HepG2 (cell line): ENCODE measurements around the gene TM4SF5. TPM values are rescaled to one million over a fixed set of nuclear protein-coding genes. Genes with fewer than 3 reads are reported as not detected.
A peak's percentile ranks its signal among the peaks of the same experiment; 100 is the strongest.

ENCODE experiments used
- ATF6 ChIP-seq: sonication (generic); formaldehyde crosslinking; conservative IDR thresholded peaks from 2 replicates; pipeline ENCODE4 v1.4.0; 2020; ENCODE audit warnings: missing genetic modification reagents
- CENPX ChIP-seq: sonication (generic); formaldehyde crosslinking; IDR thresholded peaks from 2 replicates; pipeline ENCODE4 v1.9.0; 2021; ENCODE audit warnings: mild to moderate bottlenecking, missing genetic modification reagents, moderate library complexity
- CHD2 ChIP-seq: IDR thresholded peaks from 2 replicates; pipeline ENCODE4 v1.6.1; 2011; ENCODE audit warnings: low read depth, low read length, improper control_type of control experiment
- KMT2A ChIP-seq: sonication (generic); formaldehyde crosslinking; IDR thresholded peaks from 2 replicates; pipeline ENCODE4 v1.4.0; 2020; ENCODE audit warnings: missing genetic modification reagents
- MXD4 ChIP-seq: IDR thresholded peaks from 2 replicates; pipeline ENCODE4 v1.6.1; 2016; ENCODE audit warnings: mild to moderate bottlenecking, missing biosample characterization, missing genetic modification reagents
- NCOA5 ChIP-seq: sonication (generic); formaldehyde crosslinking; IDR thresholded peaks from 2 replicates; pipeline ENCODE4 v1.4.0; 2020; ENCODE audit warnings: missing genetic modification reagents
- RAD51 ChIP-seq: fragments of 450-650 bp; IDR thresholded peaks from 2 replicates; pipeline ENCODE4 v1.6.1; 2016; ENCODE audit warnings: borderline replicate concordance
- RBM39 ChIP-seq: fragments of 200-400 bp; formaldehyde crosslinking; IDR thresholded peaks from one replicate; pipeline ENCODE4 v1.6.1; 2018; ENCODE audit warnings: antibody characterized with exemption, mild to moderate bottlenecking, low read depth, low read length; ENCODE audit not compliant: poor library complexity, severe bottlenecking
- RXRB ChIP-seq: IDR thresholded peaks from 2 replicates; pipeline ENCODE4 v1.6.1; 2016; ENCODE audit warnings: borderline replicate concordance, missing genetic modification reagents, missing compliant biosample characterization
- TEF ChIP-seq: sonication (generic); formaldehyde crosslinking; IDR thresholded peaks from 2 replicates; pipeline ENCODE4 v1.5.0; 2020; ENCODE audit warnings: missing genetic modification reagents
- YY1 ChIP-seq: IDR thresholded peaks from 2 replicates; pipeline ENCODE4 v1.6.1; 2011; ENCODE audit warnings: low read length, low read depth, moderate library complexity, mild to moderate bottlenecking; ENCODE audit not compliant: insufficient read depth, insufficient replicate concordance
- ZNF326 ChIP-seq: sonication (generic); formaldehyde crosslinking; IDR thresholded peaks from 2 replicates; pipeline ENCODE4 v1.4.0; 2020; ENCODE audit warnings: missing genetic modification reagents, borderline replicate concordance
- ZNF510 ChIP-seq: sonication (generic); formaldehyde crosslinking; IDR thresholded peaks from 2 replicates; pipeline ENCODE4 v1.4.0; 2020; ENCODE audit warnings: low read depth, mild to moderate bottlenecking, missing genetic modification reagents
- ZNF644 ChIP-seq: IDR thresholded peaks from 2 replicates; pipeline ENCODE4 v1.6.1; 2016; ENCODE audit warnings: low read depth
- ZSCAN5A ChIP-seq: sonication (generic); formaldehyde crosslinking; IDR thresholded peaks from 2 replicates; pipeline ENCODE4 v1.8.0; 2022; ENCODE audit warnings: mild to moderate bottlenecking, missing genetic modification reagents, borderline replicate concordance
- polyA plus RNA-seq, 8 experiments: library from polyadenylated mRNA; depleted of rRNA in 3 of 8; stranded (reverse) in 7 of 8; unstranded in 1 of 8; fragments of >200 nt; fragmentation: Illumina TruSeq in 4 of 8; extraction: Trizol in 4 of 8; gene quantifications; 2 replicates each; pipeline versions ENCODE4 v1.2.1 to v1.2.3, GENCODE V29; 2011 to 2016; ENCODE audit warnings: low read depth in 4 of 8, missing spikeins in 1 of 8, mixed read lengths in 1 of 8; ENCODE audit not compliant: insufficient read depth in 1 of 8
- total RNA-seq, 5 experiments: library from RNA; depleted of rRNA; stranded (reverse); fragments of >200 nt; fragmentation: Illumina TruSeq; extraction: Trizol; gene quantifications; 2 replicates each; pipeline ENCODE4 v1.2.3, GENCODE V29; 2016; ENCODE audit warnings: low read depth in 1 of 5
- TF ChIP-seq, protein P1 (sequence below): sonication (generic); formaldehyde crosslinking; IDR thresholded peaks from 2 replicates; pipeline ENCODE4 v1.8.0; 2022; ENCODE audit warnings: mild to moderate bottlenecking, missing genetic modification reagents, moderate library complexity
- TF ChIP-seq, protein P2 (sequence below): sonication (generic); formaldehyde crosslinking; IDR thresholded peaks from 2 replicates; pipeline ENCODE4 v1.4.0; 2020; ENCODE audit warnings: mild to moderate bottlenecking, missing genetic modification reagents
- TF ChIP-seq, protein P3 (sequence below): sonication (generic); formaldehyde crosslinking; IDR thresholded peaks from 2 replicates; pipeline ENCODE4 v1.4.0; 2020; ENCODE audit warnings: missing genetic modification reagents

The TM4SF5 gene
- total and polyA plus RNA-seq, 2 of the 13 experiments (the other 11 are each of a cell fraction or from before 2014, with no cell fraction given) = 30.1 to 126 TPM

DNA sequence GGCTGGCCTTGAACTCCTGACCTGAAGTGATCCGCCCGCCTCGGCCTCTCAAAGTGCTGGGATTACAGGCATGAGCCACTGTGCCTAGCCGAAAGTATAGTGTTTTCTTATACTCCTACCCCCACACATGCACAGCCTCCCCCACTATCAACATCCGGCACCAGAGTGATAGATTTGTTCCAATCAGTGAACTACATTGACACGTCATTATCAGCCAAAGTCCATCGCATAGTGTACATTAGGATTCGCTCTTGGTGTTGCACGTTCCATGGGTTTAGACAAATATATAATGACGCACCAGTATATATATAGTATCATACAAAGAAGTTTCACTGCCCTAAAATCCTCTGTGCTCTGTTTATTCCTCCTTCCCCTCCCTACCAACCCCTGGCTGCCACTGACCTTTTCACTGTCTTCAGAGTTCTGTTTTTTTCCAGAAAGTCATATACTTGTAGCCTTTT, 11.9 kb upstream of the TM4SF5 start (continued):
- TF ChIP-seq, protein P1, sequence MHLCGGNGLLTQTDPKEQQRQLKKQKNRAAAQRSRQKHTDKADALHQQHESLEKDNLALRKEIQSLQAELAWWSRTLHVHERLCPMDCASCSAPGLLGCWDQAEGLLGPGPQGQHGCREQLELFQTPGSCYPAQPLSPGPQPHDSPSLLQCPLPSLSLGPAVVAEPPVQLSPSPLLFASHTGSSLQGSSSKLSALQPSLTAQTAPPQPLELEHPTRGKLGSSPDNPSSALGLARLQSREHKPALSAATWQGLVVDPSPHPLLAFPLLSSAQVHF = peak; percentile 72; the same call in 1 of the 2 replicates
- TF ChIP-seq ZSCAN5A (CRISPR knock-in tag) = no peak; the same call in 1 of the 2 replicates
- TF ChIP-seq, protein P2, sequence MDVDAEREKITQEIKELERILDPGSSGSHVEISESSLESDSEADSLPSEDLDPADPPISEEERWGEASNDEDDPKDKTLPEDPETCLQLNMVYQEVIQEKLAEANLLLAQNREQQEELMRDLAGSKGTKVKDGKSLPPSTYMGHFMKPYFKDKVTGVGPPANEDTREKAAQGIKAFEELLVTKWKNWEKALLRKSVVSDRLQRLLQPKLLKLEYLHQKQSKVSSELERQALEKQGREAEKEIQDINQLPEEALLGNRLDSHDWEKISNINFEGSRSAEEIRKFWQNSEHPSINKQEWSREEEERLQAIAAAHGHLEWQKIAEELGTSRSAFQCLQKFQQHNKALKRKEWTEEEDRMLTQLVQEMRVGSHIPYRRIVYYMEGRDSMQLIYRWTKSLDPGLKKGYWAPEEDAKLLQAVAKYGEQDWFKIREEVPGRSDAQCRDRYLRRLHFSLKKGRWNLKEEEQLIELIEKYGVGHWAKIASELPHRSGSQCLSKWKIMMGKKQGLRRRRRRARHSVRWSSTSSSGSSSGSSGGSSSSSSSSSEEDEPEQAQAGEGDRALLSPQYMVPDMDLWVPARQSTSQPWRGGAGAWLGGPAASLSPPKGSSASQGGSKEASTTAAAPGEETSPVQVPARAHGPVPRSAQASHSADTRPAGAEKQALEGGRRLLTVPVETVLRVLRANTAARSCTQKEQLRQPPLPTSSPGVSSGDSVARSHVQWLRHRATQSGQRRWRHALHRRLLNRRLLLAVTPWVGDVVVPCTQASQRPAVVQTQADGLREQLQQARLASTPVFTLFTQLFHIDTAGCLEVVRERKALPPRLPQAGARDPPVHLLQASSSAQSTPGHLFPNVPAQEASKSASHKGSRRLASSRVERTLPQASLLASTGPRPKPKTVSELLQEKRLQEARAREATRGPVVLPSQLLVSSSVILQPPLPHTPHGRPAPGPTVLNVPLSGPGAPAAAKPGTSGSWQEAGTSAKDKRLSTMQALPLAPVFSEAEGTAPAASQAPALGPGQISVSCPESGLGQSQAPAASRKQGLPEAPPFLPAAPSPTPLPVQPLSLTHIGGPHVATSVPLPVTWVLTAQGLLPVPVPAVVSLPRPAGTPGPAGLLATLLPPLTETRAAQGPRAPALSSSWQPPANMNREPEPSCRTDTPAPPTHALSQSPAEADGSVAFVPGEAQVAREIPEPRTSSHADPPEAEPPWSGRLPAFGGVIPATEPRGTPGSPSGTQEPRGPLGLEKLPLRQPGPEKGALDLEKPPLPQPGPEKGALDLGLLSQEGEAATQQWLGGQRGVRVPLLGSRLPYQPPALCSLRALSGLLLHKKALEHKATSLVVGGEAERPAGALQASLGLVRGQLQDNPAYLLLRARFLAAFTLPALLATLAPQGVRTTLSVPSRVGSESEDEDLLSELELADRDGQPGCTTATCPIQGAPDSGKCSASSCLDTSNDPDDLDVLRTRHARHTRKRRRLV (CRISPR knock-in tag) = 0 out of 2 replicates have a peak, but pooled peaks have one; percentile 25
- TF ChIP-seq MXD4 (CRISPR knock-in tag) = no peak
- TF ChIP-seq RAD51 = no peak
- TF ChIP-seq ZNF644 (CRISPR knock-in tag) = 0 out of 2 replicates have a peak, but pooled peaks have one; percentile 48
- TF ChIP-seq KMT2A (CRISPR knock-in tag) = peak; percentile 41; the same call in 1 of the 2 replicates
- TF ChIP-seq CENPX (CRISPR knock-in tag) = no peak
- no peak for TF ChIP-seq ATF6
- TF ChIP-seq, protein P3, sequence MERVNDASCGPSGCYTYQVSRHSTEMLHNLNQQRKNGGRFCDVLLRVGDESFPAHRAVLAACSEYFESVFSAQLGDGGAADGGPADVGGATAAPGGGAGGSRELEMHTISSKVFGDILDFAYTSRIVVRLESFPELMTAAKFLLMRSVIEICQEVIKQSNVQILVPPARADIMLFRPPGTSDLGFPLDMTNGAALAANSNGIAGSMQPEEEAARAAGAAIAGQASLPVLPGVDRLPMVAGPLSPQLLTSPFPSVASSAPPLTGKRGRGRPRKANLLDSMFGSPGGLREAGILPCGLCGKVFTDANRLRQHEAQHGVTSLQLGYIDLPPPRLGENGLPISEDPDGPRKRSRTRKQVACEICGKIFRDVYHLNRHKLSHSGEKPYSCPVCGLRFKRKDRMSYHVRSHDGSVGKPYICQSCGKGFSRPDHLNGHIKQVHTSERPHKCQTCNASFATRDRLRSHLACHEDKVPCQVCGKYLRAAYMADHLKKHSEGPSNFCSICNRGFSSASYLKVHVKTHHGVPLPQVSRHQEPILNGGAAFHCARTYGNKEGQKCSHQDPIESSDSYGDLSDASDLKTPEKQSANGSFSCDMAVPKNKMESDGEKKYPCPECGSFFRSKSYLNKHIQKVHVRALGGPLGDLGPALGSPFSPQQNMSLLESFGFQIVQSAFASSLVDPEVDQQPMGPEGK (CRISPR knock-in tag) = peak; percentile 98
- TF ChIP-seq ZNF326 (CRISPR knock-in tag) = no peak
- TF ChIP-seq CHD2 = peak; percentile 55; the same call in 1 of the 2 replicates
- TF ChIP-seq RBM39 = no peak
- TF ChIP-seq TEF (CRISPR knock-in tag) = no peak
- peak; percentile 93 for TF ChIP-seq RXRB
- no peak for TF ChIP-seq NCOA5 (CRISPR knock-in tag)
- no peak for TF ChIP-seq YY1
- peak; percentile 72; the same call in 1 of the 2 replicates for TF ChIP-seq ZNF510
